ENCODE measurements around the gene PTGES2.

PTGES2 gene

GRCh38 chr9:128085943-128086342 lies 41.6 kb downstream of the PTGES2 start:
- H3K79me2 ChIP-seq (ENCODE audit: low read length) = peaks cover 37% of the 10 kb centered on the region
- H3K9me3 ChIP-seq (ENCODE audit: insufficient read depth, low read length) = no peaks in the 10 kb centered on the region
- no peak overlapping the region for H3K27ac ChIP-seq (ENCODE audit: low read length)
- no peak overlapping the region for H3K4me3 ChIP-seq (ENCODE audit: low read length)
- no peak overlapping the region for H3K9ac ChIP-seq (ENCODE audit: low read length)
- H4K20me1 ChIP-seq (ENCODE audit: insufficient read depth, low read length) = no peaks in the 10 kb centered on the region
- no peak overlapping the region for H2AFZ ChIP-seq (ENCODE audit: low read depth, low read length)
- H3K4me1 ChIP-seq (ENCODE audit: low read length) = peaks cover 9% of the 10 kb centered on the region; the same call in 1 of the 2 replicates
- H3K4me2 ChIP-seq (ENCODE audit: low read length) = no peak overlapping the region
- no peaks in the 10 kb centered on the region for H3K27me3 ChIP-seq (ENCODE audit: low read depth, low read length)
- TF ChIP-seq CTCF (IDR thresholded peaks at IDR 0.05; ENCODE audit: low read depth, low read length) (no peak), EZH2phosphoT487 (IDR thresholded peaks at IDR 0.05; ENCODE audit: low read depth) (no peak)
- H3K36me3 ChIP-seq (replicated peaks; ENCODE audit: low read depth, low read length) = peaks cover 13% of the 10 kb centered on the region

GRCh38 chr9:128084746-128085145 lies 42.8 kb downstream of the PTGES2 start:
- H3K4me3 ChIP-seq (ENCODE audit: low read length) = no peak overlapping the region
- TF ChIP-seq CTCF (IDR thresholded peaks at IDR 0.05; ENCODE audit: low read depth, low read length) (no peak), EZH2phosphoT487 (IDR thresholded peaks at IDR 0.05; ENCODE audit: low read depth) (no peak)
- no peak overlapping the region for H2AFZ ChIP-seq (ENCODE audit: low read depth, low read length)
- H3K27ac ChIP-seq (ENCODE audit: low read length) = no peak overlapping the region
- peaks cover 33% of the 10 kb centered on the region for H3K79me2 ChIP-seq (ENCODE audit: low read length)
- peaks cover 11% of the 10 kb centered on the region; the same call in 1 of the 2 replicates for H3K4me1 ChIP-seq (ENCODE audit: low read length)
- H3K9me3 ChIP-seq (ENCODE audit: insufficient read depth, low read length) = no peaks in the 10 kb centered on the region
- no peaks in the 10 kb centered on the region for H3K27me3 ChIP-seq (ENCODE audit: low read depth, low read length)
- H3K36me3 ChIP-seq (replicated peaks; ENCODE audit: low read depth, low read length) = peaks cover 13% of the 10 kb centered on the region
- H3K9ac ChIP-seq (ENCODE audit: low read length) = no peak overlapping the region
- H4K20me1 ChIP-seq (ENCODE audit: insufficient read depth, low read length) = no peaks in the 10 kb centered on the region
- no peak overlapping the region for H3K4me2 ChIP-seq (ENCODE audit: low read length)

GRCh38 chr9:128082151-128082550 lies 45.4 kb downstream of the PTGES2 start:
- Histone ChIP-seq H3K4me1 (ENCODE audit: low read length) (peaks cover 11% of the 10 kb centered on the region; the same call in 1 of the 2 replicates), H4K20me1 (ENCODE audit: insufficient read depth, low read length) (0 out of 2 replicates have a peak, but pooled peaks cover 2% of the 10 kb centered on the region), H3K4me2 (ENCODE audit: low read length) (no peak overlapping the region), H2AFZ (ENCODE audit: low read depth, low read length) (no peak overlapping the region), H3K9me3 (ENCODE audit: insufficient read depth, low read length) (no peaks in the 10 kb centered on the region), H3K79me2 (ENCODE audit: low read length) (peaks cover 32% of the 10 kb centered on the region), H3K9ac (ENCODE audit: low read length) (no peak overlapping the region), H3K27ac (ENCODE audit: low read length) (no peak overlapping the region), H3K4me3 (ENCODE audit: low read length) (no peak overlapping the region), H3K36me3 (replicated peaks; ENCODE audit: low read depth, low read length) (peaks cover 8% of the 10 kb centered on the region), H3K27me3 (ENCODE audit: low read depth, low read length) (no peaks in the 10 kb centered on the region)
- TF ChIP-seq EZH2phosphoT487 (IDR thresholded peaks at IDR 0.05; ENCODE audit: low read depth) (no peak), CTCF (IDR thresholded peaks at IDR 0.05; ENCODE audit: low read depth, low read length) (no peak)

GRCh38 chr9:128081056-128081455 lies 46.5 kb downstream of the PTGES2 start:
- H3K4me2 ChIP-seq (ENCODE audit: low read length) = no peak overlapping the region
- H3K9ac ChIP-seq (ENCODE audit: low read length) = no peak overlapping the region
- 0 out of 2 replicates have a peak overlapping the region, but pooled peaks have one; percentile 11 for H3K27ac ChIP-seq (ENCODE audit: low read length)

More at GRCh38 chr9:128081056-128081455, 46.5 kb downstream of the PTGES2 start:
- H4K20me1 ChIP-seq (ENCODE audit: insufficient read depth, low read length) = peaks cover 5% of the 10 kb centered on the region; the same call in 1 of the 2 replicates
- peaks cover 11% of the 10 kb centered on the region for H3K36me3 ChIP-seq (replicated peaks; ENCODE audit: low read depth, low read length)
- no peak overlapping the region for H2AFZ ChIP-seq (ENCODE audit: low read depth, low read length)
- no peak overlapping the region for H3K4me3 ChIP-seq (ENCODE audit: low read length)
- H3K27me3 ChIP-seq (ENCODE audit: low read depth, low read length) = no peaks in the 10 kb centered on the region
- peaks cover 40% of the 10 kb centered on the region for H3K79me2 ChIP-seq (ENCODE audit: low read length)
- no peaks in the 10 kb centered on the region for H3K9me3 ChIP-seq (ENCODE audit: insufficient read depth, low read length)
- no peak for TF ChIP-seq EZH2phosphoT487 (IDR thresholded peaks at IDR 0.05; ENCODE audit: low read depth)
- no peak for TF ChIP-seq CTCF (IDR thresholded peaks at IDR 0.05; ENCODE audit: low read depth, low read length)
- H3K4me1 ChIP-seq (ENCODE audit: low read length) = peaks cover 11% of the 10 kb centered on the region; the same call in 1 of the 2 replicates

Measured in OCI-LY3 (cell line).